HepG2 (cell line): ENCODE measurements around the gene PSAP. TPM values are rescaled to one million over a fixed set of nuclear protein-coding genes. Genes with fewer than 3 reads are reported as not detected.

ENCODE experiments used
- ATAC-seq: fragments of 200-7000 bp; cut with Tn5 transposase; 3 replicates; pipeline ENCODE4 v1.9.1; 2020; ENCODE audit warnings: mild to moderate bottlenecking, moderate library complexity
- BruUV-seq: library from RNA; stranded (reverse); fragments of 400-500 nt; replicated peaks from 2 replicates; lab custom pipeline; 2021; lab: Mats Ljungman, UMichigan
- CTCF ChIA-PET: fragments of 300-600 bp; formaldehyde crosslinking; extraction: SDS; loops from one replicate; lab custom pipeline; 2021; ENCODE audit warnings: low total read pairs, inconsistent platforms, low intra/inter-chr PET ratio; lab: Yijun Ruan, JAX
- POLR2A ChIA-PET: fragments of 350-600 bp; sonication (Branson Sonifier 250); formaldehyde crosslinking; loops from one replicate; lab custom pipeline; 2020; ENCODE audit warnings: antibody characterized with exemption, inconsistent platforms; lab: Yijun Ruan, JAX
- DNase-seq: peaks from one replicate; pipeline ENCODE4 v3.0.0-alpha.2; 2015; ENCODE audit warnings: low spot score
- FAIRE-seq: peaks from 3 replicates; lab custom pipeline; 2011; peaks lifted over from hg19 to GRCh38; lab: Jason Lieb, UNC
- H2AFZ ChIP-seq: one replicate; pipeline ENCODE4 v1.6.1; 2011; ENCODE audit warnings: low read length, inconsistent platforms
- H3K27ac ChIP-seq: fragments of 300-600 bp; 3 replicates; pipeline ENCODE4 v1.8.0; 2011; ENCODE audit warnings: mixed run types, mild to moderate bottlenecking, mixed read lengths, low read length, inconsistent platforms; ENCODE audit not compliant: insufficient read depth; ENCODE audit errors: extremely low read length
- H3K27me3 ChIP-seq, 2 experiments: fragments of 200-600 bp in 1 of 2; 2 replicates in 1 of 2; 3 replicates in 1 of 2; pipeline versions ENCODE4 v1.6.0 to v1.8.0; 2011; ENCODE audit warnings: low read length in 2 of 2, mild to moderate bottlenecking in 2 of 2, moderate library complexity in 2 of 2, inconsistent platforms in 1 of 2; ENCODE audit not compliant: insufficient read depth in 2 of 2, control insufficient read depth in 1 of 2
- H3K36me3 ChIP-seq, 2 experiments: fragments of 200-600 bp in 1 of 2; replicated peaks in 1 of 2; 2 replicates in 1 of 2; 3 replicates in 1 of 2; pipeline versions ENCODE4 v1.5.1 to v1.8.0; 2011; ENCODE audit warnings: low read length in 2 of 2, inconsistent platforms in 1 of 2; ENCODE audit not compliant: insufficient read depth in 2 of 2, control insufficient read depth in 1 of 2
- H3K4me1 ChIP-seq: 2 replicates; pipeline ENCODE4 v1.5.1; 2012; ENCODE audit warnings: low read length, inconsistent platforms; ENCODE audit not compliant: insufficient read depth
- H3K4me2 ChIP-seq: 2 replicates; pipeline ENCODE4 v1.6.0; 2011; ENCODE audit warnings: low read depth, low read length, inconsistent platforms
- H3K4me3 ChIP-seq, 3 experiments: fragments of 200-600 bp in 1 of 3; sonication (generic), shearing (Covaris generic) in 1 of 3; replicated peaks in 1 of 3; 2 replicates each; pipeline ENCODE4 v1.5.1; 2011 to 2016; ENCODE audit warnings: low read length in 3 of 3, inconsistent platforms in 2 of 3, low read depth in 2 of 3, mild to moderate bottlenecking in 2 of 3, control low read depth in 1 of 3, mixed read lengths in 1 of 3; ENCODE audit not compliant: insufficient read depth in 1 of 3
- H3K79me2 ChIP-seq: one replicate; pipeline ENCODE4 v1.6.1; 2011; ENCODE audit warnings: low read length, inconsistent platforms; ENCODE audit not compliant: insufficient read depth
- H3K9ac ChIP-seq: 2 replicates; pipeline ENCODE4 v1.6.0; 2011; ENCODE audit warnings: mild to moderate bottlenecking, low read depth, low read length, inconsistent platforms; ENCODE audit not compliant: insufficient read depth
- H3K9me3 ChIP-seq: 2 replicates; pipeline ENCODE4 v1.5.1; 2012; ENCODE audit warnings: mild to moderate bottlenecking, low read length
- H4K20me1 ChIP-seq: 2 replicates; pipeline ENCODE4 v1.6.0; 2011; ENCODE audit warnings: inconsistent platforms, mild to moderate bottlenecking, low read length, moderate library complexity; ENCODE audit not compliant: insufficient read depth
- EEA1 ChIP-seq: sonication (generic); formaldehyde crosslinking; IDR thresholded peaks from 2 replicates; pipeline ENCODE4 v1.5.1; 2020; ENCODE audit warnings: mild to moderate bottlenecking, missing genetic modification reagents, borderline replicate concordance
- KIAA2018 ChIP-seq: sonication (generic); formaldehyde crosslinking; IDR thresholded peaks from 2 replicates; pipeline ENCODE4 v1.5.0; 2020; ENCODE audit warnings: mild to moderate bottlenecking, missing genetic modification reagents, borderline replicate concordance
- U2AF2 ChIP-seq: fragments of 200-400 bp; formaldehyde crosslinking; IDR thresholded peaks from 2 replicates; pipeline ENCODE4 v1.6.1; 2017; ENCODE audit warnings: low read depth, mild to moderate bottlenecking, low read length
- ZBTB49 ChIP-seq: sonication (generic); formaldehyde crosslinking; IDR thresholded peaks from 2 replicates; pipeline ENCODE4 v1.4.0; 2020; ENCODE audit warnings: missing genetic modification reagents, borderline replicate concordance
- ZNF142 ChIP-seq: sonication (generic); formaldehyde crosslinking; IDR thresholded peaks from 2 replicates; pipeline ENCODE4 v1.4.0; 2020; ENCODE audit warnings: missing genetic modification reagents
- ZNF17 ChIP-seq: sonication (generic); formaldehyde crosslinking; IDR thresholded peaks from 2 replicates; pipeline ENCODE4 v1.5.0; 2020; ENCODE audit warnings: mild to moderate bottlenecking, missing genetic modification reagents
- WGBS: methylation state at CpG from one replicate; pipeline ENCODE4 v1.1.6; 2017; ENCODE audit warnings: low lambda C conversion rate; 5-methylcytosine and 5-hydroxymethylcytosine counted together
- in situ Hi-C: cut with HindIII; loops from 2 replicates; pipeline ENCODE4 v1.10.0; 2017; ENCODE audit warnings: low pct_unique_long_range_greater_than_20kb; ENCODE audit not compliant: extremely low pct_ligation_motif_present
- intact Hi-C: fragments of 100-400 bp; cut with micrococcal nuclease; formaldehyde crosslinking; loops from one replicate; pipeline ENCODE4 v1.10.0; 2022; ENCODE audit not compliant: unreplicated experiment
- polyA plus RNA-seq, 8 experiments: library from polyadenylated mRNA; depleted of rRNA in 3 of 8; stranded (reverse) in 7 of 8; unstranded in 1 of 8; fragments of >200 nt; fragmentation: Illumina TruSeq in 4 of 8; extraction: Trizol in 4 of 8; gene quantifications; 2 replicates each; pipeline versions ENCODE4 v1.2.1 to v1.2.3, GENCODE V29; 2011 to 2016; ENCODE audit warnings: low read depth in 4 of 8, missing spikeins in 1 of 8, mixed read lengths in 1 of 8; ENCODE audit not compliant: insufficient read depth in 1 of 8
- total RNA-seq, 5 experiments: library from RNA; depleted of rRNA; stranded (reverse); fragments of >200 nt; fragmentation: Illumina TruSeq; extraction: Trizol; gene quantifications; 2 replicates each; pipeline ENCODE4 v1.2.3, GENCODE V29; 2016; ENCODE audit warnings: low read depth in 1 of 5

The PSAP gene
- total and polyA plus RNA-seq, 2 of the 13 experiments (the other 11 are each of a cell fraction or from before 2014, with no cell fraction given), result 323 to 643 TPM

- POLR2A ChIA-PET, result interaction anchor here (1.6 kb wide), 1 partner anchor 44 kb away, joined by 7 read pairs; no protein-coding TSS in a partner anchor
- CTCF ChIA-PET, result no interaction called here
- BruUV-seq, result no TSS peak
- TF ChIP-seq ZNF17, result no peak
- no peak for TF ChIP-seq ZBTB49 (CRISPR knock-in tag)
- no peak for TF ChIP-seq ZNF142 (CRISPR knock-in tag)
- TF ChIP-seq KIAA2018, result no peak
- no peak for TF ChIP-seq U2AF2
- no peak for TF ChIP-seq EEA1 (CRISPR knock-in tag)
These were observed 1.4 kb upstream of the PSAP start for GRCh38 chr10:71852355-71852937.

More at GRCh38 chr10:71852355-71852937, 1.4 kb upstream of the PSAP start:
- Histone ChIP-seq H3K9me3 (no peaks in the 10 kb centered on the region), H4K20me1 (peaks cover 23% of the 10 kb centered on the region), H3K4me3 (no peak overlapping the region), H3K9ac (no peak overlapping the region), H3K4me2 (no peak overlapping the region), H2AFZ (no peak overlapping the region), H3K27me3 (peaks cover 3% of the 10 kb centered on the region in 2 experiments; a peak in 2 of 5 replicates), H3K27ac (no peak overlapping the region), H3K4me1 (peaks cover 37% of the 10 kb centered on the region), H3K36me3 (no peaks in the 10 kb centered on the region), H3K79me2 (peaks cover 32% of the 10 kb centered on the region)
- in situ Hi-C loops (no loop called here), intact Hi-C loops (no loop called here)
- WGBS, result 75% methylated on average over 5 of the region's 11 CpGs
- FAIRE-seq (no peak), DNase-seq (no peak), ATAC-seq (no peak)
